GM10266 (cell line): ENCODE results near the gene BLM.

Experiments
- DNase-seq: peaks from one replicate; pipeline ENCODE4 v3.0.0; 2012; ENCODE audit errors: extremely low spot score
- CTCF ChIP-seq: IDR thresholded peaks from 2 replicates; pipeline ENCODE4 v1.5.1; 2012; ENCODE audit warnings: mild to moderate bottlenecking, low read depth; ENCODE audit not compliant: control insufficient read depth, insufficient read depth; ENCODE audit errors: missing control alignments

Gene BLM

GRCh38 chr15:90809536-90809935 lies 92.4 kb downstream of the BLM start:
- TF ChIP-seq CTCF: no peak
- no peak for DNase-seq

GRCh38 chr15:90810354-90810753 lies 93.2 kb downstream of the BLM start:
- no peak for DNase-seq
- TF ChIP-seq CTCF: no peak

- no peak for TF ChIP-seq CTCF
- no peak for DNase-seq
Observed at GRCh38 chr15:90812171-90812957, 95.2 kb downstream of the BLM start.

GRCh38 chr15:90812958-90813265 lies 95.8 kb downstream of the BLM start:
- no peak for TF ChIP-seq CTCF
- no peak for DNase-seq

- no peak for DNase-seq
- TF ChIP-seq CTCF: no peak
Observed at GRCh38 chr15:90813796-90814190, 96.6 kb downstream of the BLM start.

GRCh38 chr15:90814191-90814821 lies 97.2 kb downstream of the BLM start:
- no peak for DNase-seq
- no peak for TF ChIP-seq CTCF

GRCh38 chr15:90816401-90817116 lies 99.4 kb downstream of the BLM start:
- TF ChIP-seq CTCF: no peak

More at GRCh38 chr15:90816401-90817116, 99.4 kb downstream of the BLM start:
- DNase-seq: no peak
